GM18870 (cell line): ENCODE measurements around the gene MORN3.

Experiments
- ATAC-seq: cut with Tn5 transposase; IDR thresholded peaks from one replicate; pipeline ENCODE4 v1.9.1; 2021; ENCODE audit warnings: moderate library complexity; ENCODE audit not compliant: unreplicated experiment

MORN3 gene

DNA sequence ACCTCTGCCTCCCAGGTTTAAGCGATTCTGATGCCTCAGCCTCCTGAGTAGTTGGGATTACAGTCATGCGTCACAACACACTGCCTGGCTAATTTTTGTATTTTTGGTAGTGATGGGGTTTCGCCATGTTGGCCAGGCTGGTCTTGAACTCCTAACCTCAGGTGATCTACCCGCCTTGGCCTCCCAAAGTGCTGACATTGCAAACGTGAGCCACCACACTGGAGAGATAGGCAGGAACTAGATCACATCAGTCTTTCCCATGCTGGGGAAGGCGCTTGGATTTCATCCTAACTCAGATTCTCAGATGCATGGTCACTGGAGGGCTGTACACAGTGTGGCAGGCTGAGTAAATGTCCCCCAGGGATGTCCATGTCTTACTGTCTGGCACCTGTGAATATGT, 61.2 kb downstream of the MORN3 start:
- ATAC-seq, result no peak

- ATAC-seq, result no peak
These were observed 65.9 kb downstream of the MORN3 start for GRCh38 chr12:121603581-121603980.

DNA sequence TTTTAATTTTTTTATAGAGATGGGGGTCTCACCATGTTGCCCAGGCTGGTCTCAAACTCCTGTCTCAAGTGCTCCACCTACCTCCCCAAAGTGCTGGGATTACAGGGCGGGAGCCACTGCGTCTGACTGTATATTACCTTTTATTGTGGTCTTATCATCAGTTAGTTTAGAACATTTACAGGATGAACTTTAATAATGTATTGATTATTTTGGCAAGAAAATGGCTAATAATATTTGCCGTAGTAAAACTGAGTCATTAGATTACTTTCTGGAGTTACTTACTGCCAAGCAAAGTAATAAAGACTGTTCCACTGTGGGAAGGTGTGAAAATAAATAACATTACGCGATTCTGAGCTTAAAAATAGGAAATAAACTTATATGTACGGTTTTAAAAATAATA, 66.7 kb downstream of the MORN3 start:
- no peak for ATAC-seq

GRCh38 chr12:121600702-121601336, 68.6 kb downstream of the MORN3 start:
- no peak for ATAC-seq
